ENCODE data around the gene PRKAR1A.

- TF ChIP-seq CTCF (IDR thresholded peaks at IDR 0.05; ENCODE audit: insufficient read depth, low read length, poor library complexity, severe bottlenecking) (no peak), EZH2phosphoT487 (conservative IDR thresholded peaks at IDR 0.05; ENCODE audit: low read length) (no peak)
Observed at GRCh38 chr17:68495081-68495480, 17.1 kb upstream of the PRKAR1A start.
